ENCODE results near the gene SH3BP2.

SH3BP2 gene

GRCh38 chr4:2860391-2861348 lies 67.8 kb downstream of the SH3BP2 start:
- DNase-seq = no peak

DNA sequence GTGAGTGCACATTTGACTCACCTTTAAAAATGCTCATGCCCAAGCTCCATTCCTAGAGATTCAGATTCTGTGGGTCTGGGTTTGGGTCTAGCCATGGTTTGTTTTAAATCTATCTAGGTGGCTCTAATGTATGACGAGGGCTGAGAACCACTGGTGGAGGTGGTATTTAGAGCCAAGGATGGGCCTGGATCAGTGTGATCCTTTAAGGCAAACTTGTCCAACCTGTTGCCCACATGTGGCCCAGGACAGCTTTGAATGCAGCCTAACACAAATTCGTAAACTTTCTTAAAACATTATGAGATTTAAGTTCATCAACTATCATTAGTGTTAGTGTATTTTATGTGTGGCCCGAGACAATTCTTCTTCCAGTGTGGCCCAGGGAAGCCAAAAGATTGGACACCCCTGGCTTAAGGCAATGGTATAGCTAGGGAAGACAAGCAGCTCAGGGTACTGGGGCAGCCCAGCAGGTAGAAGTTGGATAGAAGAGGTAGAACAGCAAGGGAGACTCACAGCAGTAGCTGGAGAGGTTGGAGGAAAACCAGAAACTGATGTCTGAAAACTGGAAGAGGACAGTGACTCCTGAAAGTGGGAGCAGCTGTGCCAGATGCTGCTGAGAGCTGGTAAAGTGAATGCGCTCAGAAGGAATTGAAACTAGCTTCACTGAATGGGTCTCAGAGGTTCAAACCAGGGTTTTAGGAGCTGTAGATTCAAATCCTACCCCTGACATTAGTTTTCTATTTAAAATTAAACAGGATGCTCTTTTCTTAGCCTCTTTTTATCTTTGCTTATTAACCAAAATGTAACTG lies 68.9 kb downstream of the SH3BP2 start:
- no peak for DNase-seq

GRCh38 chr4:2862528-2862927 lies 69.6 kb downstream of the SH3BP2 start:
- no peak for DNase-seq

- DNase-seq = no peak
These were observed 70.8 kb downstream of the SH3BP2 start for GRCh38 chr4:2863649-2864048.

DNA sequence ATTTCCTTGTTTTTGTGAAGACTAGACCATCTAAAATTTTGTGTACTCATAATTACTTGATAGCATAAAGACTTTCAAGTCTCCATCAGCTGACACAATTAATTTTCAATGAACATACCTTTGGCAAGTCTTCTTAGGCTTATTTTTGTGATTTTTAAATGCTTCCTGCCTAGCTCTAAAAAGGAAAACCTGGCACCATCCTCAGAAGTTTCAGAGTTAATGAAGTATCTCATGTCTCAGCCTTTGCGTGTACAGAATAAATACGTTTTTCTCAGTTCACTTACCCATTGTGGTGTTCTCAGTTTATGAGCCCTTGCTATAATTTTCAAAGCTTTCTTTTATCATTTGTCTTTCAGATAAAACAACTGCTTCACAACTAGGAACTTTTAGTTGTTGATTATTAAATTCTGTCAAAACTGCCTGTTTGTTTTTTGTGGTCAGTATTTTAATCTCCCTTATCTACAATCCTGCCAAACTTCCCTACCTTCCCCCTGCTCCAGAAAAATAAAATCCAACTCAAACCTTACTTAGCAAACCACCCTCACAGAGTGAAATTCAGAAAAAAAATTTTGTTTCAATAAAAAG lies 72.4 kb downstream of the SH3BP2 start:
- no peak for DNase-seq

DNA sequence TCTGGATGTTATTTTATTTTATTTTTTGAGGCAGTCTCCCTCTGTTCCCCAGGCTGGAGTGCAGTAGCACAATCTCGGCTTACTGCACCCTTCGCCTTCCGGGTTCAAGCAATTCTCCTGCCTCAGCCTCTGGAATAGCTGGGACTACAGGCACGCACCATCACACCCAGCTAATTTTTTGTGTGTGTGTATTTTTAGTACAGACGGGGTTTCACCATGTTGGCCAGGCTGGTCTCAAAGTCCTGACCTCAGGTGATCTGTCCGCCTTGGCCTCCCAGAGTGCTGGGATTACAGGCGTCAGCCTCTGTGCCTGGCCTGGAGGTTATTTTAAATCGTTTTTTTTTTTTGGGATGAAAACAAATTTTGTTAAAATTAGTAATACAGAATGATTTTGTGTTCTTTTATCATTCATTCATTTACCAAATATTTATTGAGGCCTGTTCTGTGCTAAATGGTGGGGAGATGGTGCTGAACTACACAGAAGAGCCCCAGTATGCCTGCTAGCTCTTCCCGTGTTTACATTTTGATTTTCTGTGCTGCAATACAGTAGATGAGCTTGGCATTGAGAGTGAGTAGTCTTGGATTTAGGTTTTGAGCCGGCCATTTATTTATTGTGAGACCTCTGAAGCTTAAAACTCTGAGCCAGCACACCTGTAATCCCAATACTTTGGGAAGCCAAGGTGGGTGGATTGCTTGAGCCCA lies 73.4 kb downstream of the SH3BP2 start:
- no peak for DNase-seq

DNA sequence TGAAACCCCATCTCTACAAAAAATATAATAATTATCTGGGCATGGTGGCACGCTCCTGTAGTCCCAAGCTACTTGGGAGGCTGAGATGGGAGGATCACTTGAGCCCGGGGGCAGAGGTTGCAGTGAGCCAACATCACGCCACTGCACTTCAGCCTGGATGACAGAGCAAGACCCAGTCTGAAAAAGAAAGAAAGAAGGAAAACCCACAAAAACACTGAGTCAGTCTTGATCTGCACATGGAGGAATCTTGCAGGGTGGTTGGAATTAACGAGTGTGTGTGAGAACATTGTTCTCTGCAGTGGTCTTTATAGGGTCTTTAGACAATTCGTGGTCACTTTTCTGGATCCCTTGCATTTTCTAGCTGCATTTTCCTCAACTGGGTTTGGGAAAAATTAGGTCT lies 74.0 kb downstream of the SH3BP2 start:
- no peak for DNase-seq

DNA sequence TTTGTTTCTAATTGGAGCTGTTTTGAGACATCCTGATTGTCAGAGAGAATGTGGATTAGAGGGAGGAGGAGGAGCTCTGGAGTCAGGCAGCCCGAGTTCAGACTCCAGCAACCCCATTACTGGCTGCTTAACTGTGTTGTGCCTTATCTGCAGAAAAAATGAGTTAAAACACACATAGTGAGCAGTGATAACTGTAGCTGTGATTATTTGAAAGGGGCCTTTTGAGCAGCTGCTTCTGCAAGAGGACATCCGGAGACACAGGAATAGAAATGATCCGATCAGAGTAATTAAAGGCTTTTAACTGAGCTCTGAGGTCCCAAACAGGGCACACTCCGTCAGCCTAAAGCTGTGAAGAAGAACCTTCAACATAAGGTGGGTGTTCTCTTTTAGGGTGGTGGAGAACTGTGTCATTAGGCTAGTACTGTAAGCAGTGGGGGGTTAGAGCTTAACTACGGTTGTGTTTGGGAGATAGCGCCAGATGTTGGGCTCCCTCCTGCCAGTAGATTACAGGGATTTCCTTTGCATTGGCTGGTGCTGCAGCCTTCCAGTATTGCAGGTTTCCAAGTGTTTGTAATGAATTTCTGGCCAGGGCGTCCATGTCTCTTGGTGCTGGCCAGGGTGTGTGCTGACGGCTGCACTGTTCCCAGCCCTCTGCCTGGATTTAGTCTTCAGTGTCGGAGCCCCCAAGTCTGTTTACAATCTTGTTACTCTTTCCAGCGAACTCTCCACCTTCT lies 75.0 kb downstream of the SH3BP2 start:
- DNase-seq = no peak

- no peak for DNase-seq
These were observed 76.1 kb downstream of the SH3BP2 start for GRCh38 chr4:2868877-2869487.

GRCh38 chr4:2869659-2870058 lies 76.8 kb downstream of the SH3BP2 start:
- no peak for DNase-seq

DNA sequence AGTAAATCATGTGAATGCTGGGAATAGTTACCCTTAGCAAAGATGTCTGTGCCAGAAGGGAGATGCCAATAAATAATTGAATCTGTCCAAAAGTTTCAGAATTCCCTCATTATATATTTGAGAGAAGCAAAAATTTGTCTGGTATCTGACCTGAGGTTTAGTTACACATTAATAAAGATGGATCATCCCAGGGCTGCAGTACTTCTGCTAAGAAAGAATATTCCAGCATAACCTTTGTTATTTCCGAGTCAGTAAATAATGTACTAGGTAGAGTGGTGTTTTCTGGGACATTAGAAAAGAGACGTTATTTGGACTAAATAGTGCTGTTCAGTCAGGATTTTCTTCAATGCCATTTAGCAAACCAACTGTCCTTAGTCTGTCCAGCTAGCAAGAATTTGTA lies 77.2 kb downstream of the SH3BP2 start:
- DNase-seq = no peak

DNA sequence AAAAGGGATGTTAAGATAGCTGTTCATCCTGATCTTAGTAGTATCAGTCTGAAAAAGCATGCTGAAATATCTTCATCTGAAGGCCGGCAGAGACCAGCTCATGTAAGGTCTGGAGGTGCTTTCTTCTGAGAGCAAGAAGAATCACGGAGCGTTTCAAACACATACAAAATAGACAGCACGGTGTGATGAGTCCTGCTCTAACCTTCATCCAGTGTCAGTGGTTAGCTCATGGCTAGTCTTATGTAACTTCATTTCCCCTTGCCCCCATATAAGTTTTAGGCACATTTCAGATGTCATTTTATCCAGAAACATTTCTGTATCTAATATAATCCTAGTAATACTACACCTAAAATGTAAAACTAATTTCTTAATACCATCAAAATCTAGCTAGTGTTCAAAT lies 78.6 kb downstream of the SH3BP2 start:
- DNase-seq = no peak

DNA sequence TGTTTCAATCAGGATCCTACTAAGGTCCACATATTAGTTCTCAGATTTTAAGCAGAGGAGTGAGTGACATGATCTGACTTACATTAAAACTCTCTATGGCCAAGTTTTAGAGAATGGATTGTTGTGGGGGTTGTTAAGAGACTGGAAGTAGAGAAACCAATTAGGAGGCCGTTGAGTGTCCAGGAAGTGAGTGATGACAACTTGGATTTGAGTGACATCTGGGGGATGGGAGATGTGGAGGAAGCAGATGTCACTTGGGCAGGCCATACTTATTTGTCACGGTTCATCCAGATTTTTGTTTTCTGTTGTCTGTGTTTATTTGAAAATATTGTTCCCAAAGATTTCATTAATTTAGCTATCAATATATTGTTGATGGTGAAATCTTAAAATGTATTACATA lies 79.0 kb downstream of the SH3BP2 start:
- no peak for DNase-seq

DNA sequence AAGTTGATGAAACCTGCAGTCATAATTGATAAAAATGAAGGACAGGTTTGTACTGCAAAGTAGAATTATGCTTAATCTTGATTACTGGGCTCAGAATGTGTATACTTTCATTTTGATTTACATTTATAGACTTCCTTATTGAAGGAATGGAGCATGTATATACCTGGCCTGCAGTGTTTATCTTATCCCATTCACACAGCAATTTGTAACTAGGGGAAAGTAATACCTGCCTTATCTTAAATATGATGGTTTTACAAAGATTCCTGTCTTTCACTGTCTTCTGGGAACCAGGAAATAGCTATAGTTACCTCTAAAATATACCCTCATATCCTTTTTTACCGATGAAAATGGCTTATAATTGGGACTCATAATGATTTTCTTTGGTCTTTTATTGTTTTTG lies 80.4 kb downstream of the SH3BP2 start:
- no peak for DNase-seq

DNA sequence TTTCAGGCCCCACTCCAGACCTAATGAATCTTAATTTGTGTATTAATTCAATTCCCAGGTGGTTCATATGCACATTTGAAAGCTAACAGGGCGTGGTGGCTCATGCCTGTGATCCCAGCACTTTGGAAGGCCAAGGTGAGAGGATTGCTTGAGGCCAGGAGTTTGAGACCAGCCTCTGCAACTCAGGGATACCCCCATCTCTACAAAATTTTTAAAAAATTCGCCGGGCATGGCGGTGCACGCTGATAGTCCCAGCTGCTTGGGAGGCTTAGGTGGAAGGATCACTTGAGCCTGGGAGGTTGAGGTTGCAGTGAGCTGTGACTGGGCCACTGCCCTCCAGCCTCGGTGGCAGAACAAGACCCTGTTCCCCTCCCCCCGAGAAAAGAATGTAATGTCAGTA lies 82.0 kb downstream of the SH3BP2 start:
- DNase-seq = no peak

GRCh38 chr4:2875556-2875955 lies 82.7 kb downstream of the SH3BP2 start:
- DNase-seq = no peak

DNA sequence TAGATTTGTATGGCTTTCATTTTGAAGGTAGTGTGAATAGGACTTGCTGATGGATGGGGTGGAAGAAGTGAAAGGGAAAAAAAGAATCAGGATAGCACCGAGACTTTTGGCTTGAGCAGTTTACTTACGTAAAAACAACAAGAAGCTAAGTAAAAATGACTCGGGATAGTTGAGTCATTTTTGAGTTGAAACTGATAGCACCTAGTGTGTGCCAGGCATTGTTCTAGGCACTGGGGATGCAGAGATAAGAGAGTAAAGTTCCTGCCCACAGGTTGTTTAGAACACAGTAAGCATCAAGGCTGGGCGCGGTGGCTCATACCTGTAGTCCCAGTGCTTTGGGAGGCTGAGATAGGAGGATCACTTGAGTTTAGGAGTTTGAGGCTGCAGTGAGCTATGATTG lies 85.5 kb downstream of the SH3BP2 start:
- DNase-seq = no peak

- no peak for DNase-seq
These were observed 86.1 kb downstream of the SH3BP2 start for GRCh38 chr4:2879026-2879425.

GRCh38 chr4:2881431-2881830 lies 88.5 kb downstream of the SH3BP2 start:
- DNase-seq = no peak

- no peak for DNase-seq
These were observed 89.5 kb downstream of the SH3BP2 start for GRCh38 chr4:2882341-2882740.

GRCh38 chr4:2886161-2886560 lies 93.3 kb downstream of the SH3BP2 start:
- DNase-seq = no peak

DNA sequence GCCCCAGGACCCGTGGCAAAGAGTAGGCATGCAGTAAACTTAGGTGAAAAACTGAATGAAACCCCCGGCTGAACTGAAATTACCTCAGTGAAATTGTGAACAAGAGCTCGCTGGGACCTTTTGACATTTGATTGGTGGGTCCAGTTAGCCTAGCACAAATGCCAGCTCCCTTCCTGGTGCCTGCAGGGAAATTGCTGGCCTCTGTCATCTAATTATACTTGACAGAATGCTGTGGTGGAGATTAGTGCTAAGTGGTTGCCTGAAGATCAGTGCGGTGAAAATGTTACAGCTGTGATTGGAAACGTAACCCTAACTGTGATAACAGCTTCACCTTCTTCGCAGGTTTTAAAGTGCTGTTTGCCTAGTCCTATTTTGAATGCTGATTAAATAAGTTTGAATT lies 93.7 kb downstream of the SH3BP2 start:
- DNase-seq = no peak

All from NCI-H2029 (cell line).